Esophagus squamous epithelium (tissue), 4 donors: ENCODE data around the gene CINP.

ENCODE experiments used
- CTCF ChIP-seq, 6 experiments: fragments of 450-650 bp in 4 of 6; fragments of 200-600 bp in 2 of 6; sonication (generic) in 2 of 6; IDR thresholded peaks; one replicate each; pipeline ENCODE4 v1.5.1; 2016 to 2019; ENCODE audit warnings: antibody characterized with exemption in 6 of 6, mild to moderate bottlenecking in 4 of 6, moderate library complexity in 4 of 6
- POLR2A ChIP-seq, 4 donors: fragments of 450-650 bp; IDR thresholded peaks; one replicate each; pipeline ENCODE4 v1.6.1; 2017; ENCODE audit warnings: antibody characterized with exemption in 4 of 4, mild to moderate bottlenecking in 4 of 4, moderate library complexity in 3 of 4

DNA sequence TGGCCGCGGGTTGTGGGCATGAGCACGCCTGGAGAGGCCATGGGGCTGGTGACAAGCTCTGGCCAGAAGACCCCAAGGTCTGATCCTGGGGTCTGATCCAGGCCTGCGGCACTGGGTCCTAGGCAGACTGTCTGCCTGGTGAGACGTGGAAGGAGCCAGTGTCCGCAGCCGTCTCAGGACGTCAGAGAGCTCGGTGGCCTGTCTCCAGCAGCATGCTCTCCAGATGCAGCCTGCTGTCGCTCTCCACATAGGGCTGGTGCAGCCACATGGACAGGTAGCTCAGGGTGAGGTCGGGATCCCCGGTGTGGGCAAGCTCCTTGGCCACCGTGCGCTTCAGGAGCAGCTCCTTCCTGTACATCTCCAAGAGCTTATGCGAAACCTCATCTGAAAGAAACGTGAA is 14.3 kb downstream of the CINP start:
- TF ChIP-seq POLR2A (IDR thresholded peaks at IDR 0.05) (no peak), CTCF (IDR thresholded peaks at IDR 0.05) (no peak)
